ENCODE data around the gene CIB1. TPM values are rescaled to one million over a fixed set of nuclear protein-coding genes. Genes with fewer than 3 reads are reported as not detected.

CIB1 gene
- total RNA-seq, 1 experiment from 2014 or later, result 21.2 TPM

- Histone ChIP-seq H3K27me3 (ENCODE audit: control insufficient read depth, insufficient read depth, low read length) (no peaks in the 10 kb centered on the region), H3K4me3 (ENCODE audit: insufficient read depth, low read depth, low read length) (no peak overlapping the region), H3K36me3 (replicated peaks; ENCODE audit: control insufficient read depth, insufficient read depth, low read length) (peaks cover 5% of the 10 kb centered on the region)
- no peak for DNase-seq
Measured at GRCh38 chr15:90213122-90213817, 20.5 kb downstream of the CIB1 start.

- H3K36me3 ChIP-seq (replicated peaks; ENCODE audit: control insufficient read depth, insufficient read depth, low read length), result peaks cover 1% of the 10 kb centered on the region
- H3K27me3 ChIP-seq (ENCODE audit: control insufficient read depth, insufficient read depth, low read length), result no peaks in the 10 kb centered on the region
- H3K4me3 ChIP-seq (ENCODE audit: insufficient read depth, low read depth, low read length), result no peak overlapping the region
- no peak for DNase-seq
Measured at GRCh38 chr15:90212221-90213098, 21.3 kb downstream of the CIB1 start.

- H3K27me3 ChIP-seq (ENCODE audit: control insufficient read depth, insufficient read depth, low read length), result no peaks in the 10 kb centered on the region
- DNase-seq, result peak; percentile 62
- H3K36me3 ChIP-seq (replicated peaks; ENCODE audit: control insufficient read depth, insufficient read depth, low read length), result no peaks in the 10 kb centered on the region; the same call in 1 of the 2 replicates
- no peak overlapping the region for H3K4me3 ChIP-seq (ENCODE audit: insufficient read depth, low read depth, low read length)
Measured at GRCh38 chr15:90211440-90212143, 22.1 kb downstream of the CIB1 start.

GRCh38 chr15:90211009-90211408, 22.7 kb downstream of the CIB1 start:
- Histone ChIP-seq H3K27me3 (ENCODE audit: control insufficient read depth, insufficient read depth, low read length) (no peaks in the 10 kb centered on the region), H3K4me3 (ENCODE audit: insufficient read depth, low read depth, low read length) (no peak overlapping the region), H3K36me3 (replicated peaks; ENCODE audit: control insufficient read depth, insufficient read depth, low read length) (no peaks in the 10 kb centered on the region; the same call in 1 of the 2 replicates)
- no peak for DNase-seq

GRCh38 chr15:90210593-90210992, 23.1 kb downstream of the CIB1 start:
- no peak for DNase-seq
- no peak overlapping the region for H3K4me3 ChIP-seq (ENCODE audit: insufficient read depth, low read depth, low read length)
- H3K27me3 ChIP-seq (ENCODE audit: control insufficient read depth, insufficient read depth, low read length), result no peaks in the 10 kb centered on the region
- H3K36me3 ChIP-seq (replicated peaks; ENCODE audit: control insufficient read depth, insufficient read depth, low read length), result no peaks in the 10 kb centered on the region; the same call in 1 of the 2 replicates

- no peak overlapping the region for H3K4me3 ChIP-seq (ENCODE audit: insufficient read depth, low read depth, low read length)
- H3K36me3 ChIP-seq (replicated peaks; ENCODE audit: control insufficient read depth, insufficient read depth, low read length), result no peaks in the 10 kb centered on the region; the same call in 1 of the 2 replicates
- DNase-seq, result no peak
- no peaks in the 10 kb centered on the region for H3K27me3 ChIP-seq (ENCODE audit: control insufficient read depth, insufficient read depth, low read length)
Measured at GRCh38 chr15:90209591-90209990, 24.1 kb downstream of the CIB1 start.

GRCh38 chr15:90208356-90208755, 25.4 kb downstream of the CIB1 start:
- no peak overlapping the region for H3K4me3 ChIP-seq (ENCODE audit: insufficient read depth, low read depth, low read length)
- no peaks in the 10 kb centered on the region for H3K27me3 ChIP-seq (ENCODE audit: control insufficient read depth, insufficient read depth, low read length)
- no peak for DNase-seq
- H3K36me3 ChIP-seq (replicated peaks; ENCODE audit: control insufficient read depth, insufficient read depth, low read length), result no peaks in the 10 kb centered on the region; the same call in 1 of the 2 replicates

GRCh38 chr15:90207252-90207651, 26.5 kb downstream of the CIB1 start:
- Histone ChIP-seq H3K4me3 (ENCODE audit: insufficient read depth, low read depth, low read length) (no peak overlapping the region), H3K27me3 (ENCODE audit: control insufficient read depth, insufficient read depth, low read length) (peaks cover under 1% of the 10 kb centered on the region; the same call in 1 of the 2 replicates), H3K36me3 (replicated peaks; ENCODE audit: control insufficient read depth, insufficient read depth, low read length) (no peaks in the 10 kb centered on the region; the same call in 1 of the 2 replicates)
- DNase-seq, result no peak

- DNase-seq, result no peak
- Histone ChIP-seq H3K36me3 (replicated peaks; ENCODE audit: control insufficient read depth, insufficient read depth, low read length) (no peaks in the 10 kb centered on the region; the same call in 1 of the 2 replicates), H3K27me3 (ENCODE audit: control insufficient read depth, insufficient read depth, low read length) (peaks cover 2% of the 10 kb centered on the region; the same call in 1 of the 2 replicates), H3K4me3 (ENCODE audit: insufficient read depth, low read depth, low read length) (no peak overlapping the region)
Measured at GRCh38 chr15:90205886-90206285, 27.9 kb downstream of the CIB1 start.

- Histone ChIP-seq H3K36me3 (replicated peaks; ENCODE audit: control insufficient read depth, insufficient read depth, low read length) (no peaks in the 10 kb centered on the region; the same call in 1 of the 2 replicates), H3K4me3 (ENCODE audit: insufficient read depth, low read depth, low read length) (no peak overlapping the region), H3K27me3 (ENCODE audit: control insufficient read depth, insufficient read depth, low read length) (peaks cover 2% of the 10 kb centered on the region; the same call in 1 of the 2 replicates)
- DNase-seq, result no peak
Measured at GRCh38 chr15:90205050-90205848, 28.5 kb downstream of the CIB1 start.

GRCh38 chr15:90203922-90204321, 29.8 kb downstream of the CIB1 start:
- no peaks in the 10 kb centered on the region; the same call in 1 of the 2 replicates for H3K36me3 ChIP-seq (replicated peaks; ENCODE audit: control insufficient read depth, insufficient read depth, low read length)
- peak; percentile 29 for DNase-seq
- no peak overlapping the region for H3K4me3 ChIP-seq (ENCODE audit: insufficient read depth, low read depth, low read length)
- H3K27me3 ChIP-seq (ENCODE audit: control insufficient read depth, insufficient read depth, low read length), result peaks cover 2% of the 10 kb centered on the region; the same call in 1 of the 2 replicates

- Histone ChIP-seq H3K4me3 (ENCODE audit: insufficient read depth, low read depth, low read length) (no peak overlapping the region), H3K36me3 (replicated peaks; ENCODE audit: control insufficient read depth, insufficient read depth, low read length) (no peaks in the 10 kb centered on the region; the same call in 1 of the 2 replicates), H3K27me3 (ENCODE audit: control insufficient read depth, insufficient read depth, low read length) (peaks cover 2% of the 10 kb centered on the region; the same call in 1 of the 2 replicates)
- DNase-seq, result no peak
Measured at GRCh38 chr15:90203473-90203872, 30.3 kb downstream of the CIB1 start.

GRCh38 chr15:90202929-90203328, 30.8 kb downstream of the CIB1 start:
- DNase-seq, result no peak
- no peaks in the 10 kb centered on the region; the same call in 1 of the 2 replicates for H3K36me3 ChIP-seq (replicated peaks; ENCODE audit: control insufficient read depth, insufficient read depth, low read length)
- no peak overlapping the region for H3K4me3 ChIP-seq (ENCODE audit: insufficient read depth, low read depth, low read length)
- H3K27me3 ChIP-seq (ENCODE audit: control insufficient read depth, insufficient read depth, low read length), result peaks cover 2% of the 10 kb centered on the region; the same call in 1 of the 2 replicates

Data from H7 (cell line).